Loucy (cell line): Measurements from ENCODE around the gene MUC6.

Experiments
- H2AFZ ChIP-seq: fragments of 200-600 bp; sonication (generic); 2 replicates; pipeline ENCODE4 v1.6.0; 2016; ENCODE audit warnings: antibody characterized with exemption, mild to moderate bottlenecking, low read length, moderate library complexity
- H3F3A ChIP-seq: fragments of 200-600 bp; 2 replicates; pipeline ENCODE4 v1.6.0; 2016; ENCODE audit warnings: antibody characterized with exemption, low read depth, mild to moderate bottlenecking
- H3K27me3 ChIP-seq: fragments of 200-600 bp; sonication (generic); 2 replicates; pipeline ENCODE4 v1.6.1; 2014; ENCODE audit warnings: low read length, mild to moderate bottlenecking; ENCODE audit not compliant: insufficient read depth, poor library complexity, severe bottlenecking
- H3K36me3 ChIP-seq: fragments of 200-600 bp; sonication (generic); 2 replicates; pipeline ENCODE4 v1.6.1; 2016; ENCODE audit warnings: low read length; ENCODE audit not compliant: insufficient read depth
- H3K4me1 ChIP-seq: fragments of 200-600 bp; sonication (generic); 2 replicates; pipeline ENCODE4 v1.5.1; 2014; ENCODE audit warnings: low read length, mild to moderate bottlenecking; ENCODE audit not compliant: insufficient read depth, poor library complexity, severe bottlenecking
- H3K4me2 ChIP-seq: fragments of 200-600 bp; sonication (generic); 2 replicates; pipeline ENCODE4 v1.6.0; 2014; ENCODE audit warnings: antibody characterized with exemption, low read length, low read depth, mild to moderate bottlenecking; ENCODE audit not compliant: poor library complexity, severe bottlenecking
- H3K4me3 ChIP-seq: fragments of 200-600 bp; sonication (generic); 2 replicates; pipeline ENCODE4 v1.5.1; 2014; ENCODE audit warnings: low read length, mild to moderate bottlenecking, mixed read lengths; ENCODE audit not compliant: poor library complexity, severe bottlenecking
- H3K79me2 ChIP-seq: fragments of 200-600 bp; sonication (generic); 2 replicates; pipeline ENCODE4 v1.6.1; 2014; ENCODE audit warnings: low read length; ENCODE audit not compliant: insufficient read depth
- H3K9ac ChIP-seq: fragments of 200-600 bp; sonication (generic); 2 replicates; pipeline ENCODE4 v1.6.0; 2014; ENCODE audit warnings: mild to moderate bottlenecking, low read depth, low read length, moderate library complexity; ENCODE audit not compliant: poor library complexity, severe bottlenecking
- H3K9me2 ChIP-seq: fragments of 200-600 bp; sonication (generic); replicated peaks from 2 replicates; pipeline ENCODE4 v1.6.1; 2016; ENCODE audit warnings: low read depth, low read length, mixed read lengths
- H3K9me3 ChIP-seq: fragments of 200-600 bp; sonication (generic); 2 replicates; pipeline ENCODE4 v1.6.1; 2014; ENCODE audit warnings: mild to moderate bottlenecking, antibody characterized with exemption, low read length, low read depth; ENCODE audit not compliant: insufficient read depth
- H4K20me1 ChIP-seq: fragments of 200-600 bp; sonication (generic); 2 replicates; pipeline ENCODE4 v1.6.0; 2014; ENCODE audit warnings: antibody characterized with exemption, low read length, mild to moderate bottlenecking; ENCODE audit not compliant: insufficient read depth, poor library complexity, severe bottlenecking
- EZH2phosphoT487 ChIP-seq: fragments of 200-600 bp; IDR thresholded peaks from 2 replicates; pipeline ENCODE4 v1.6.1; 2018; ENCODE audit warnings: antibody characterized with exemption, mild to moderate bottlenecking, moderate library complexity, borderline replicate concordance
- TF ChIP-seq, protein P1 (sequence below): fragments of 200-600 bp; sonication (generic); conservative IDR thresholded peaks from 2 replicates; pipeline ENCODE4 v1.5.1; 2014; ENCODE audit warnings: mild to moderate bottlenecking, antibody characterized with exemption, low read length

MUC6 gene

DNA sequence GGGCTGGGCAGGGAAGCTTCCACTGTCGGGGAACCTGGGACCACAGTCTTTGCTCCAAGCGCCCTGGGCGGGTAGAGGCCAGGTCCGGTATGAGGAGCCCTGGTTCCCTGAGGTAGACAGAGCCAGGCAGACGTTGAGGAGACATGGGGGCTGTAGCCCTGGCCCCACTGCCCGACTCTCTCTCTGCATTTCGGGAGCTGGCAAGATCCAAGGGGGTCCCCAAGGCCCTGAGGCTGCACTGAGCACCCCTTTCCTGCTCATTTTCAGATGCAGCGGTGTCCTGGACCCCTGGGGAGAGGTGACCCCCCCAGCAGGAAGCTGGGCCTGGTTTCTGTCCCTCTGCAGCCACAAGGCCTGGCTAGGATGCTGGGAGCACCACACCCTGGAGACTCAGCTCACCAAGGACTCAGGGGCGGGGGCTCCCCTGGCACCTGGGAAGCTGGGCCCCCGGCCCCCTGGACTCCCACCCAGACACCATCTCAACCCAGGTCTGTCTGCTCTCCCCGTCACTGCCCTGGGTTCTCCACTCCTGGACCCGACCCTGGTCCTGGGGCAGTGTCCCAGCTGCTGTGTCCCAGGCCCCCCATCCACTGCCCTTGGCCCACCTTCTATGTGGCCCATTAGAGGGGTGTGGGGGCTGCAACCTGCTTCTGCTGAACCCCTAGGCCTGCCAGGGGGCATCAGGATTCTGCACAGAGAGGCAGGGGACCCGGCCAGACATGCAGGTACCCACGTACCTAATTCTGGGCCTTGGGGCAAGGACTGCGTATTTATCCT is 15.0 kb upstream of the MUC6 start:
- H3K79me2 ChIP-seq, result no peaks in the 10 kb centered on the region
- TF ChIP-seq EZH2phosphoT487, result no peak
- TF ChIP-seq, protein P1, sequence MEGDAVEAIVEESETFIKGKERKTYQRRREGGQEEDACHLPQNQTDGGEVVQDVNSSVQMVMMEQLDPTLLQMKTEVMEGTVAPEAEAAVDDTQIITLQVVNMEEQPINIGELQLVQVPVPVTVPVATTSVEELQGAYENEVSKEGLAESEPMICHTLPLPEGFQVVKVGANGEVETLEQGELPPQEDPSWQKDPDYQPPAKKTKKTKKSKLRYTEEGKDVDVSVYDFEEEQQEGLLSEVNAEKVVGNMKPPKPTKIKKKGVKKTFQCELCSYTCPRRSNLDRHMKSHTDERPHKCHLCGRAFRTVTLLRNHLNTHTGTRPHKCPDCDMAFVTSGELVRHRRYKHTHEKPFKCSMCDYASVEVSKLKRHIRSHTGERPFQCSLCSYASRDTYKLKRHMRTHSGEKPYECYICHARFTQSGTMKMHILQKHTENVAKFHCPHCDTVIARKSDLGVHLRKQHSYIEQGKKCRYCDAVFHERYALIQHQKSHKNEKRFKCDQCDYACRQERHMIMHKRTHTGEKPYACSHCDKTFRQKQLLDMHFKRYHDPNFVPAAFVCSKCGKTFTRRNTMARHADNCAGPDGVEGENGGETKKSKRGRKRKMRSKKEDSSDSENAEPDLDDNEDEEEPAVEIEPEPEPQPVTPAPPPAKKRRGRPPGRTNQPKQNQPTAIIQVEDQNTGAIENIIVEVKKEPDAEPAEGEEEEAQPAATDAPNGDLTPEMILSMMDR, result no peak
- no peak overlapping the region for H3K4me2 ChIP-seq
- H3K27me3 ChIP-seq, result no peaks in the 10 kb centered on the region
- H3K4me1 ChIP-seq, result no peaks in the 10 kb centered on the region
- no peaks in the 10 kb centered on the region for H3K9me3 ChIP-seq
- no peaks in the 10 kb centered on the region for H3F3A ChIP-seq
- no peak overlapping the region for H3K4me3 ChIP-seq
- H3K36me3 ChIP-seq, result no peaks in the 10 kb centered on the region
- H4K20me1 ChIP-seq, result no peaks in the 10 kb centered on the region
- peak overlapping the region; percentile 26; the same call in 1 of the 2 replicates for H2AFZ ChIP-seq
- H3K9ac ChIP-seq, result no peak overlapping the region
- H3K9me2 ChIP-seq, result no peaks in the 10 kb centered on the region

- no peak overlapping the region for H3K4me3 ChIP-seq
- H3K36me3 ChIP-seq, result no peaks in the 10 kb centered on the region
- H3K9me3 ChIP-seq, result no peaks in the 10 kb centered on the region
- no peaks in the 10 kb centered on the region for H3K27me3 ChIP-seq
- H3K9ac ChIP-seq, result no peak overlapping the region
- H3K4me1 ChIP-seq, result no peaks in the 10 kb centered on the region
- H3K79me2 ChIP-seq, result no peaks in the 10 kb centered on the region
- TF ChIP-seq, protein P1, result peak; percentile 84
- no peak for TF ChIP-seq EZH2phosphoT487
- H3K9me2 ChIP-seq, result no peaks in the 10 kb centered on the region
- H3F3A ChIP-seq, result no peaks in the 10 kb centered on the region
- peak overlapping the region; percentile 26; the same call in 1 of the 2 replicates for H2AFZ ChIP-seq
- H4K20me1 ChIP-seq, result no peaks in the 10 kb centered on the region
- no peak overlapping the region for H3K4me2 ChIP-seq
These were observed 14.2 kb upstream of the MUC6 start for GRCh38 chr11:1050581-1051355.

- no peaks in the 10 kb centered on the region for H3K27me3 ChIP-seq
- H3K9me2 ChIP-seq, result no peaks in the 10 kb centered on the region
- no peaks in the 10 kb centered on the region for H3K36me3 ChIP-seq
- no peaks in the 10 kb centered on the region for H3K4me1 ChIP-seq
- H3K4me2 ChIP-seq, result no peak overlapping the region
- H3F3A ChIP-seq, result no peaks in the 10 kb centered on the region
- no peaks in the 10 kb centered on the region for H3K9me3 ChIP-seq
- no peaks in the 10 kb centered on the region for H3K79me2 ChIP-seq
- no peak overlapping the region for H3K4me3 ChIP-seq
- TF ChIP-seq, protein P1, result no peak
- no peak for TF ChIP-seq EZH2phosphoT487
- no peak overlapping the region for H2AFZ ChIP-seq
- H4K20me1 ChIP-seq, result no peaks in the 10 kb centered on the region
- no peak overlapping the region for H3K9ac ChIP-seq
These were observed 13.5 kb upstream of the MUC6 start for GRCh38 chr11:1049911-1050580.
